ENCODE data around the gene L3MBTL4. TPM values are rescaled to one million over a fixed set of nuclear protein-coding genes. Genes with fewer than 3 reads are reported as not detected.

The L3MBTL4 gene
- total RNA-seq, 1 experiment from 2014 or later: 0.87 TPM

- BruUV-seq (replicated peaks): no TSS peak
- ATAC-seq (no peak), DNase-seq (ENCODE audit: low read depth, low spot score) (no peak)
- Histone ChIP-seq H3K27ac (ENCODE audit: low read length) (no peak overlapping the region), H3K27me3 (ENCODE audit: control insufficient read depth, insufficient read depth, low read length) (no peaks in the 10 kb centered on the region), H3K36me3 (ENCODE audit: control insufficient read depth, insufficient read depth, low read length) (no peaks in the 10 kb centered on the region), H3K4me3 (ENCODE audit: low read depth in 2 of 2, low read length in 2 of 2) (no peak overlapping the region), H3K9me3 (ENCODE audit: control insufficient read depth, insufficient read depth, low read depth, low read length) (no peaks in the 10 kb centered on the region), H3K4me1 (ENCODE audit: control insufficient read depth, insufficient read depth, low read length) (no peaks in the 10 kb centered on the region)
- TF ChIP-seq CTCF (IDR thresholded peaks at IDR 0.05): no peak
- TF ChIP-seq, protein P1, sequence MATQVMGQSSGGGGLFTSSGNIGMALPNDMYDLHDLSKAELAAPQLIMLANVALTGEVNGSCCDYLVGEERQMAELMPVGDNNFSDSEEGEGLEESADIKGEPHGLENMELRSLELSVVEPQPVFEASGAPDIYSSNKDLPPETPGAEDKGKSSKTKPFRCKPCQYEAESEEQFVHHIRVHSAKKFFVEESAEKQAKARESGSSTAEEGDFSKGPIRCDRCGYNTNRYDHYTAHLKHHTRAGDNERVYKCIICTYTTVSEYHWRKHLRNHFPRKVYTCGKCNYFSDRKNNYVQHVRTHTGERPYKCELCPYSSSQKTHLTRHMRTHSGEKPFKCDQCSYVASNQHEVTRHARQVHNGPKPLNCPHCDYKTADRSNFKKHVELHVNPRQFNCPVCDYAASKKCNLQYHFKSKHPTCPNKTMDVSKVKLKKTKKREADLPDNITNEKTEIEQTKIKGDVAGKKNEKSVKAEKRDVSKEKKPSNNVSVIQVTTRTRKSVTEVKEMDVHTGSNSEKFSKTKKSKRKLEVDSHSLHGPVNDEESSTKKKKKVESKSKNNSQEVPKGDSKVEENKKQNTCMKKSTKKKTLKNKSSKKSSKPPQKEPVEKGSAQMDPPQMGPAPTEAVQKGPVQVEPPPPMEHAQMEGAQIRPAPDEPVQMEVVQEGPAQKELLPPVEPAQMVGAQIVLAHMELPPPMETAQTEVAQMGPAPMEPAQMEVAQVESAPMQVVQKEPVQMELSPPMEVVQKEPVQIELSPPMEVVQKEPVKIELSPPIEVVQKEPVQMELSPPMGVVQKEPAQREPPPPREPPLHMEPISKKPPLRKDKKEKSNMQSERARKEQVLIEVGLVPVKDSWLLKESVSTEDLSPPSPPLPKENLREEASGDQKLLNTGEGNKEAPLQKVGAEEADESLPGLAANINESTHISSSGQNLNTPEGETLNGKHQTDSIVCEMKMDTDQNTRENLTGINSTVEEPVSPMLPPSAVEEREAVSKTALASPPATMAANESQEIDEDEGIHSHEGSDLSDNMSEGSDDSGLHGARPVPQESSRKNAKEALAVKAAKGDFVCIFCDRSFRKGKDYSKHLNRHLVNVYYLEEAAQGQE (IDR thresholded peaks at IDR 0.05; ENCODE audit: insufficient read depth in 1 of 2, low read depth in 2 of 2, low read length in 1 of 2): no peak
- TF ChIP-seq TCF7L2 (IDR thresholded peaks at IDR 0.05; ENCODE audit: low read depth, low read length): no peak
- no peak for TF ChIP-seq SIN3A (IDR thresholded peaks at IDR 0.05; ENCODE audit: borderline replicate concordance, insufficient read depth, low read depth, low read length)
- TF ChIP-seq POLR2AphosphoS5 (IDR thresholded peaks at IDR 0.05; ENCODE audit: low read depth, low read length): no peak
- in situ Hi-C loops (cut with HindIII; ENCODE audit: low pct_unique_long_range_greater_than_20kb, low sequenced_read_pairs): no loop called here
- intact Hi-C loops (cut with micrococcal nuclease; ENCODE audit: unreplicated experiment): no loop called here
- ChIA-PET CTCF (no interaction called here), POLR2A (no interaction called here)
Measured at GRCh38 chr18:6248017-6248416, 166.7 kb downstream of the L3MBTL4 start.

GRCh38 chr18:6242004-6242403 is 172.7 kb downstream of the L3MBTL4 start:
- CTCF ChIA-PET: no interaction called here
- no peaks in the 10 kb centered on the region for H3K36me3 ChIP-seq (ENCODE audit: control insufficient read depth, insufficient read depth, low read length)
- no TSS peak for BruUV-seq (replicated peaks)
- ATAC-seq (no peak), DNase-seq (ENCODE audit: low read depth, low spot score) (no peak)
- H3K4me1 ChIP-seq (ENCODE audit: control insufficient read depth, insufficient read depth, low read length): no peaks in the 10 kb centered on the region
- intact Hi-C loops (cut with micrococcal nuclease; ENCODE audit: unreplicated experiment): no loop called here
- no peak overlapping the region for H3K4me3 ChIP-seq (ENCODE audit: low read depth in 2 of 2, low read length in 2 of 2)
- TF ChIP-seq POLR2AphosphoS5 (IDR thresholded peaks at IDR 0.05; ENCODE audit: low read depth, low read length) (no peak), SIN3A (IDR thresholded peaks at IDR 0.05; ENCODE audit: borderline replicate concordance, insufficient read depth, low read depth, low read length) (no peak), CTCF (IDR thresholded peaks at IDR 0.05) (no peak), TCF7L2 (IDR thresholded peaks at IDR 0.05; ENCODE audit: low read depth, low read length) (no peak)
- TF ChIP-seq, protein P1 (IDR thresholded peaks at IDR 0.05; ENCODE audit: insufficient read depth in 1 of 2, low read depth in 2 of 2, low read length in 1 of 2): no peak
- in situ Hi-C loops (cut with HindIII; ENCODE audit: low pct_unique_long_range_greater_than_20kb, low sequenced_read_pairs): no loop called here
- no peaks in the 10 kb centered on the region for H3K9me3 ChIP-seq (ENCODE audit: control insufficient read depth, insufficient read depth, low read depth, low read length)
- H3K27me3 ChIP-seq (ENCODE audit: control insufficient read depth, insufficient read depth, low read length): no peaks in the 10 kb centered on the region
- H3K27ac ChIP-seq (ENCODE audit: low read length): no peak overlapping the region
- POLR2A ChIA-PET: no interaction called here

Data from Panc1 (cell line).